ENCODE results near the gene ARID3A. TPM values are rescaled to one million over a fixed set of nuclear protein-coding genes. Genes with fewer than 3 reads are reported as not detected.

Gene ARID3A
- total RNA-seq, 1 experiment from 2014 or later, result 116 TPM

GRCh38 chr19:982567-983170 is 56.8 kb downstream of the ARID3A start:
- ATAC-seq, result peak; percentile 79
- Mint-ChIP-seq H3K9me3 (no peaks in the 10 kb centered on the region), H3K4me3 (no peak overlapping the region; the same call in 1 of the 2 replicates), H3K27me3 (ENCODE audit: low read depth) (no peaks in the 10 kb centered on the region), H3K4me1 (peaks cover 18% of the 10 kb centered on the region), H3K27ac (no peak overlapping the region), H3K36me3 (peaks cover 8% of the 10 kb centered on the region; the same call in 1 of the 2 replicates)
- ChIA-PET CTCF (interaction anchor here (0.6 to 2.4 kb wide), 4 partner anchors 12 to 126 kb away, joined by 3 to 24 read pairs (median 6); no protein-coding TSS in a partner anchor), POLR2A (interaction anchor here (0.7 kb wide), 1 partner anchor 60 kb away, joined by 6 read pairs; no protein-coding TSS in a partner anchor)
- TF ChIP-seq PRDM15 (CRISPR knock-in tag; IDR thresholded peaks at IDR 0.05) (peak; percentile 87), ZMAT4 (CRISPR knock-in tag; IDR thresholded peaks at IDR 0.05) (no peak), KAT7 (CRISPR knock-in tag; IDR thresholded peaks at IDR 0.05; ENCODE audit: borderline replicate concordance) (0 out of 2 replicates have a peak, but pooled peaks have one; percentile 35), ZNF121 (CRISPR knock-in tag; IDR thresholded peaks at IDR 0.05) (0 out of 2 replicates have a peak, but pooled peaks have one; percentile 24), TEAD4 (CRISPR knock-in tag; IDR thresholded peaks at IDR 0.05) (no peak), FOXP4 (CRISPR knock-in tag; IDR thresholded peaks at IDR 0.05) (peak; percentile 50; the same call in 1 of the 2 replicates), CBFB (CRISPR knock-in tag; IDR thresholded peaks at IDR 0.05; ENCODE audit: low read depth) (no peak), CTCF (IDR thresholded peaks at IDR 0.05) (peak; percentile 97), ZNF423 (CRISPR knock-in tag; IDR thresholded peaks at IDR 0.05) (peak; percentile 55; the same call in 1 of the 2 replicates), HMGXB4 (CRISPR knock-in tag; IDR thresholded peaks at IDR 0.05) (peak; percentile 89), SP1 (CRISPR knock-in tag; conservative IDR thresholded peaks at IDR 0.05) (peak; percentile 58; the same call in 1 of the 2 replicates), GTF2I (CRISPR knock-in tag; conservative IDR thresholded peaks at IDR 0.05) (peak; percentile 62; the same call in 1 of the 2 replicates)
- DNase-seq (ENCODE audit: low spot score), result peak; percentile 86

GRCh38 chr19:984165-984967 is 58.5 kb downstream of the ARID3A start, which contains the start of gene WDR18:
WDR18 (plus strand) TSS chr19:984345; CDS start chr19:984354, 9 bp downstream.
- Mint-ChIP-seq H3K27ac (peak within 1 kb of the TSS; percentile 96), H3K9me3 (no peaks in the 10 kb centered on the region), H3K36me3 (peaks cover 10% of the 10 kb centered on the region), H3K4me3 (peak within 1 kb of the TSS; percentile 92), H3K4me1 (peaks cover 16% of the 10 kb centered on the region), H3K27me3 (ENCODE audit: low read depth) (no peaks in the 10 kb centered on the region)
- DNase-seq (ENCODE audit: low spot score) (peak; percentile 91), ATAC-seq (peak; percentile 54)
- ChIA-PET CTCF (interaction anchor here (0.6 to 2.6 kb wide), 17 partner anchors 11 to 303 kb away, joined by 3 to 20 read pairs (median 5); no protein-coding TSS in a partner anchor), POLR2A (interaction anchor here (0.8 to 1.3 kb wide), 3 partner anchors 44 to 60 kb away, joined by 4 to 5 read pairs (median 4); no protein-coding TSS in a partner anchor)
- TF ChIP-seq ZBTB21 (CRISPR knock-in tag; IDR thresholded peaks at IDR 0.05; ENCODE audit: borderline replicate concordance) (0 out of 2 replicates have a peak, but pooled peaks have one; percentile 76), E2F5 (CRISPR knock-in tag; IDR thresholded peaks at IDR 0.05) (peak; percentile 80; the same call in 1 of the 2 replicates), ZSCAN18 (CRISPR knock-in tag; IDR thresholded peaks at IDR 0.05) (no peak), ATF2 (CRISPR knock-in tag; IDR thresholded peaks at IDR 0.05; ENCODE audit: borderline replicate concordance, low read depth) (no peak), JAZF1 (CRISPR knock-in tag; IDR thresholded peaks at IDR 0.05) (no peak)

Data from WTC11 (cell line).